Cardiac muscle cell (in vitro differentiated cells and primary cell): ENCODE results near the gene TMEM135. TPM values are rescaled to one million over a fixed set of nuclear protein-coding genes. Genes with fewer than 3 reads are reported as not detected.

Experiments used
- DNase-seq, 2 donors: peaks; one replicate each; pipeline versions ENCODE4 v3.0.0 to v3.0.0-alpha.2; 2010 to 2017; ENCODE audit warnings: low read depth in 1 of 2, low spot score in 1 of 2
- H3K27ac ChIP-seq: fragments of 200-600 bp; sonication (generic); 2 replicates; pipeline ENCODE4 v1.5.1; 2016
- H3K27me3 ChIP-seq: fragments of 200-600 bp; sonication (generic); 2 replicates; pipeline ENCODE4 v1.6.0; 2016; ENCODE audit warnings: control low read depth
- H3K36me3 ChIP-seq: fragments of 200-600 bp; sonication (generic); 2 replicates; pipeline ENCODE4 v1.5.1; 2016; ENCODE audit warnings: control low read depth
- H3K4me1 ChIP-seq: fragments of 200-600 bp; sonication (generic); 2 replicates; pipeline ENCODE4 v1.8.1; 2017; ENCODE audit warnings: low read depth, mild to moderate bottlenecking, mixed run types
- H3K4me3 ChIP-seq: fragments of 200-600 bp; sonication (generic); 2 replicates; pipeline ENCODE4 v1.5.1; 2016; ENCODE audit warnings: mild to moderate bottlenecking
- H3K9me3 ChIP-seq: fragments of 200-600 bp; sonication (generic); 2 replicates; pipeline ENCODE4 v1.5.1; 2017; ENCODE audit warnings: low read depth, mild to moderate bottlenecking, control low read depth
- CTCF ChIP-seq: IDR thresholded peaks from 2 replicates; pipeline ENCODE4 v1.5.1; 2012; ENCODE audit warnings: low read depth, mild to moderate bottlenecking, low read length
- polyA plus RNA-seq: library from polyadenylated mRNA; unstranded; fragments of >200 nt; fragmentation: Nextera tagmentation; extraction: Ambion mirVana; gene quantifications from 2 replicates; pipeline ENCODE4 v1.2.1, GENCODE V29; 2016
- total RNA-seq: library from RNA; depleted of rRNA; stranded (reverse); fragments of >200 nt; gene quantifications from 2 replicates; pipeline ENCODE4 v1.2.3, GENCODE V29; 2016

Gene TMEM135
- total and polyA plus RNA-seq, 2 experiments from 2014 or later: 25.2 to 28.8 TPM

- H3K4me1 ChIP-seq: no peaks in the 10 kb centered on the region
- H3K27ac ChIP-seq: no peak overlapping the region
These were observed 23.6 kb upstream of the TMEM135 start for GRCh38 chr11:87013912-87014825.

GRCh38 chr11:87015645-87016044, 22.1 kb upstream of the TMEM135 start:
- no peaks in the 10 kb centered on the region for H3K9me3 ChIP-seq
- no peaks in the 10 kb centered on the region for H3K4me1 ChIP-seq
- H3K27me3 ChIP-seq: no peaks in the 10 kb centered on the region
- no peak overlapping the region for H3K4me3 ChIP-seq
- H3K27ac ChIP-seq: peak overlapping the region; percentile 58
- no peaks in the 10 kb centered on the region for H3K36me3 ChIP-seq
- no peak for DNase-seq
- no peak for TF ChIP-seq CTCF

More at GRCh38 chr11:87013912-87014825, 23.6 kb upstream of the TMEM135 start:
- no peak for TF ChIP-seq CTCF
- peak in 1 of 2 donors; percentile 62 for DNase-seq
- Histone ChIP-seq H3K4me3 (no peak overlapping the region), H3K9me3 (no peaks in the 10 kb centered on the region), H3K36me3 (no peaks in the 10 kb centered on the region), H3K27me3 (no peaks in the 10 kb centered on the region)

GRCh38 chr11:87019613-87020271, 18.0 kb upstream of the TMEM135 start:
- H3K36me3 ChIP-seq: no peaks in the 10 kb centered on the region
- H3K27ac ChIP-seq: no peak overlapping the region

GRCh38 chr11:87020336-87020735, 17.4 kb upstream of the TMEM135 start:
- Histone ChIP-seq H3K4me3 (no peak overlapping the region), H3K27me3 (no peaks in the 10 kb centered on the region), H3K36me3 (no peaks in the 10 kb centered on the region), H3K9me3 (no peaks in the 10 kb centered on the region), H3K4me1 (no peaks in the 10 kb centered on the region), H3K27ac (no peak overlapping the region)
- no peak for TF ChIP-seq CTCF
- DNase-seq: no peak

More at GRCh38 chr11:87019613-87020271, 18.0 kb upstream of the TMEM135 start:
- TF ChIP-seq CTCF: no peak
- no peaks in the 10 kb centered on the region for H3K4me1 ChIP-seq
- no peak overlapping the region for H3K4me3 ChIP-seq
- DNase-seq: no peak
- no peaks in the 10 kb centered on the region for H3K27me3 ChIP-seq
- no peaks in the 10 kb centered on the region for H3K9me3 ChIP-seq

- DNase-seq: no peak
- H3K27ac ChIP-seq: no peak overlapping the region
- H3K4me1 ChIP-seq: no peaks in the 10 kb centered on the region
- TF ChIP-seq CTCF: no peak
- H3K27me3 ChIP-seq: no peaks in the 10 kb centered on the region
- H3K9me3 ChIP-seq: no peaks in the 10 kb centered on the region
- H3K36me3 ChIP-seq: no peaks in the 10 kb centered on the region
- no peak overlapping the region for H3K4me3 ChIP-seq
These were observed 16.9 kb upstream of the TMEM135 start for GRCh38 chr11:87020764-87021365.
